Body of pancreas (tissue), 4 donors: ENCODE measurements around the gene TSGA10IP.

ENCODE experiments used
- CTCF ChIP-seq, 7 experiments: fragments of 450-650 bp in 4 of 7; fragments of 200-600 bp in 3 of 7; sonication (generic) in 3 of 7; IDR thresholded peaks; one replicate each; pipeline ENCODE4 v1.5.1; 2016 to 2019; ENCODE audit warnings: antibody characterized with exemption in 7 of 7
- POLR2A ChIP-seq, 3 donors: fragments of 450-650 bp; IDR thresholded peaks; one replicate each; pipeline ENCODE4 v1.6.1; 2016; ENCODE audit warnings: antibody characterized with exemption in 3 of 3, mild to moderate bottlenecking in 2 of 3

- no peak for TF ChIP-seq CTCF (IDR thresholded peaks at IDR 0.05)
- no peak for TF ChIP-seq POLR2A (IDR thresholded peaks at IDR 0.05)
Measured at GRCh38 chr11:65976216-65977176, 31.2 kb downstream of the TSGA10IP start.
